ENCODE data around the gene ZNF189.

Gene ZNF189

GRCh38 chr9:101393135-101393534, 5.5 kb upstream of the ZNF189 start:
- TF ChIP-seq GATA2 (IDR thresholded peaks at IDR 0.05; ENCODE audit: low read depth, low read length) (no peak), GATA3 (IDR thresholded peaks at IDR 0.05; ENCODE audit: low read depth, low read length) (no peak)

GRCh38 chr9:101394687-101395086, 4.0 kb upstream of the ZNF189 start:
- no peak for TF ChIP-seq GATA3 (IDR thresholded peaks at IDR 0.05; ENCODE audit: low read depth, low read length)
- TF ChIP-seq GATA2 (IDR thresholded peaks at IDR 0.05; ENCODE audit: low read depth, low read length) = no peak

GRCh38 chr9:101397746-101398067, 944 bp upstream of the ZNF189 start:
- no peak for TF ChIP-seq GATA2 (IDR thresholded peaks at IDR 0.05; ENCODE audit: low read depth, low read length)
- TF ChIP-seq GATA3 (IDR thresholded peaks at IDR 0.05; ENCODE audit: low read depth, low read length) = no peak

- TF ChIP-seq GATA3 (IDR thresholded peaks at IDR 0.05; ENCODE audit: low read depth, low read length) = no peak
- TF ChIP-seq GATA2 (IDR thresholded peaks at IDR 0.05; ENCODE audit: low read depth, low read length) = no peak
These were observed 435 bp downstream of the ZNF189 start for GRCh38 chr9:101398930-101399642.

GRCh38 chr9:101399643-101399970, 956 bp downstream of the ZNF189 start:
- no peak for TF ChIP-seq GATA2 (IDR thresholded peaks at IDR 0.05; ENCODE audit: low read depth, low read length)
- TF ChIP-seq GATA3 (IDR thresholded peaks at IDR 0.05; ENCODE audit: low read depth, low read length) = no peak

- no peak for TF ChIP-seq GATA3 (IDR thresholded peaks at IDR 0.05; ENCODE audit: low read depth, low read length)
- TF ChIP-seq GATA2 (IDR thresholded peaks at IDR 0.05; ENCODE audit: low read depth, low read length) = no peak
These were observed 1.5 kb downstream of the ZNF189 start for GRCh38 chr9:101400120-101400519.

GRCh38 chr9:101403516-101404285, 5.0 kb downstream of the ZNF189 start:
- TF ChIP-seq GATA3 (IDR thresholded peaks at IDR 0.05; ENCODE audit: low read depth, low read length) (no peak), GATA2 (IDR thresholded peaks at IDR 0.05; ENCODE audit: low read depth, low read length) (no peak)

GRCh38 chr9:101408374-101409078, 9.9 kb downstream of the ZNF189 start:
- TF ChIP-seq GATA3 (IDR thresholded peaks at IDR 0.05; ENCODE audit: low read depth, low read length) (no peak), GATA2 (IDR thresholded peaks at IDR 0.05; ENCODE audit: low read depth, low read length) (no peak)

GRCh38 chr9:101409079-101409477, 10.4 kb downstream of the ZNF189 start:
- TF ChIP-seq GATA2 (IDR thresholded peaks at IDR 0.05; ENCODE audit: low read depth, low read length) = no peak
- TF ChIP-seq GATA3 (IDR thresholded peaks at IDR 0.05; ENCODE audit: low read depth, low read length) = no peak

GRCh38 chr9:101414839-101415238, 16.2 kb downstream of the ZNF189 start:
- no peak for TF ChIP-seq GATA3 (IDR thresholded peaks at IDR 0.05; ENCODE audit: low read depth, low read length)
- TF ChIP-seq GATA2 (IDR thresholded peaks at IDR 0.05; ENCODE audit: low read depth, low read length) = no peak

GRCh38 chr9:101415578-101415977, 16.9 kb downstream of the ZNF189 start:
- no peak for TF ChIP-seq GATA2 (IDR thresholded peaks at IDR 0.05; ENCODE audit: low read depth, low read length)
- TF ChIP-seq GATA3 (IDR thresholded peaks at IDR 0.05; ENCODE audit: low read depth, low read length) = no peak

GRCh38 chr9:101417389-101417788, 18.7 kb downstream of the ZNF189 start:
- no peak for TF ChIP-seq GATA3 (IDR thresholded peaks at IDR 0.05; ENCODE audit: low read depth, low read length)

GRCh38 chr9:101417977-101418376, 19.3 kb downstream of the ZNF189 start:
- TF ChIP-seq GATA2 (IDR thresholded peaks at IDR 0.05; ENCODE audit: low read depth, low read length) (no peak), GATA3 (IDR thresholded peaks at IDR 0.05; ENCODE audit: low read depth, low read length) (no peak)

- TF ChIP-seq GATA3 (IDR thresholded peaks at IDR 0.05; ENCODE audit: low read depth, low read length) (no peak), GATA2 (IDR thresholded peaks at IDR 0.05; ENCODE audit: low read depth, low read length) (no peak)
These were observed 20.1 kb downstream of the ZNF189 start for GRCh38 chr9:101418518-101419430.
